Adrenal gland (tissue), 5 donors: Measurements from ENCODE around the gene FOXP3.

ENCODE experiments used
- CTCF ChIP-seq, 6 experiments: fragments of 450-650 bp in 4 of 6; fragments of 200-600 bp in 2 of 6; sonication (generic) in 1 of 6; IDR thresholded peaks; 1 replicate in 5 of 6; 2 replicates in 1 of 6; pipeline versions ENCODE4 v1.5.1 to v1.8.0; 2016 to 2021; ENCODE audit warnings: antibody characterized with exemption in 6 of 6, mild to moderate bottlenecking in 2 of 6, moderate library complexity in 1 of 6
- POLR2A ChIP-seq, 2 donors: fragments of 450-650 bp; IDR thresholded peaks; one replicate each; pipeline ENCODE4 v1.6.1; 2017; ENCODE audit warnings: antibody characterized with exemption in 2 of 2, mild to moderate bottlenecking in 2 of 2, moderate library complexity in 1 of 2
- donor health status: DM: no; HTN: no; CAD: no.

- TF ChIP-seq CTCF (IDR thresholded peaks at IDR 0.05): no peak
- no peak for TF ChIP-seq POLR2A (IDR thresholded peaks at IDR 0.05)
Measured at GRCh38 chrX:49203536-49203935, 61.0 kb downstream of the FOXP3 start.
